Right renal cortex interstitium (tissue), 3 donors: ENCODE measurements around the gene OSTM1. TPM values are rescaled to one million over a fixed set of nuclear protein-coding genes. Genes with fewer than 3 reads are reported as not detected.
"Not testable (repeated sequence)": the region's sequence is repeated elsewhere in the genome, so short reads cannot be mapped to it uniquely, and the experiment has no call there.

Experiments
- DNase-seq, 3 donors: peaks; one replicate each; pipeline ENCODE4 v3.0.0-alpha.2; 2013; ENCODE audit warnings: low read depth in 3 of 3, low spot score in 2 of 3
- polyA plus RNA-seq, 3 donors: library from polyadenylated mRNA; unstranded; fragments of 120-200 nt; gene quantifications; one replicate each; pipeline ENCODE4 v1.2.1, GENCODE V29; 2013; ENCODE audit not compliant: insufficient read length in 3 of 3

OSTM1 gene
- polyA plus RNA-seq, 3 donors, result 31.4 to 37.5 (median 31.9) TPM

DNA sequence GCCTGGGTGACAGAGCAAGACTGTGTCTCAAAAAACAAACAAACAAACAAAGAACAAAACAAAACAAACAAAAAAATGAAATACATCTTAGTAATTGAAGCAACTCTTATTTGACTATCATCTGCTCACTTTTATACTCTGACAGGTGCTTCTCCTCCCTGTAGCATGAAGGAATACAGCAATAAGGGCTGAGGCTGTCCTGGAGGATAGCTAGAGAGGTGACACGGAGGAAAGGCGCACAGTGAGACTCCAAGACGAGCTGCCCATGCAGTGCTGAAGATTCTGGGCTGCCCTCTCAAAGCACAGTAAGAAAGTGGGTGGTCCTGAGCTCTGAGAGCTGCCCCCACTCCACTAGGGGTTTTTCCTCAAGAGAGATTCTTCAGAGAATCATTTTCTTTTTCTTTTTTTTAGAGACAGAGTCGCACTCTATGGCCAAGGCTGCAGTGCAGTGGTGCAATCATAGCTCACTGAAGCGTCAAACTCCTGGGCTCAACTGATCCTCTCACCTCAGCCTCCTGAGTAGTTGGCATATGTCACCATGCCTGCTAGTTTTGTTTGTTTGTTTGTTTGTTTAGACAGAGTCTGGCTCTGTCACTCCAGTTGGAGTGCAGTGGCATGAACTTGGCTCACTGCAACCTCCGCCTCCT lies 50.0 kb downstream of the OSTM1 start:
- DNase-seq, result no peak

DNA sequence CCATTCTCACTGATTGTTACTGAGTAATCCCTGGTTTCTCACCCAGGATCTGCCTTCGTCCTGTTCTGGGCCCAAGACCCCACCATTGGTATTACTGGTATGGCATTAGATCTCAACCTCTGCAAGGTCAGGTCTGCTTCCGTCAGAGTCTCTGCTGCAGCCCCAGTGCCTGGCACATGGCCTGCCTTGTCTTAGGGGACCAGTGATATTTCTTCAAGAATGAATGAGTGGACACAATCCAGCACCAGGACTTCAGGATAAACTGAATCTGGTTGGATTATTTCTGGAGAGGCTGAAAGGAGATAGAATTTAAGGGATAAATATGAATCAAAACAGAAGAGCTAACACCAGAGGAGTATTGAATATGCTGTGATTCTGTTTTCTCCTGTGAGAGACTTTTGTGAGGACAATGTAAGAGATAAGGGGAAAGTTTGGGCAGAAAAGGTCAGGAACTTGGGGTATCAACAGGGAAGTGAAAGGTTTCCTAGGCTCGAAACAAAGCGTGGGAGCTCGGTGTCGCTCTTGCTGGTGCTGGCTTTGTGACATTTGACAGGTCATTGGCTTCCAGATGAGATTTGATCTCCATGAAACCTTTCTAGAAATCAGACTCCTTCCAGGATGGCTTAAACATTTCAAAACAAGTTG lies 53.9 kb downstream of the OSTM1 start:
- no peak for DNase-seq

DNA sequence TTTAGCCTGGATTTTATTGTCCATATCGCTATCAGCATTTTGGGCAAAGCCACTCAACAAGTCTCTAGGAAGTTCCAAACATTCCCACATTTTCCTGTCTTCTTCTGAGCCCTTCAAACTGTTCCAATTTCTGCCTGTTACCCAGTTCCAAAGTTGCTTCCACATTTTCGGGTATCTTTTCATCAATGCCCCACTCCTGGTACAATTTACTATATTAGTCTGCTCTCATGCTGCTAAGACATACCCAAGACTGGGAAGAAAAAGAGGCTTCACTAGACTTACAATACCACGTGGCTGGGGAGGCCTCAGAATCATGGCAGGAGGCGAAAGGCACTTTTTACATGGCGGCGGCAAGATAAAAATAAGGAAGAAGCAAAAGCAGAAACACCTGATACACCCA lies 58.3 kb downstream of the OSTM1 start:
- not testable (repeated sequence) for DNase-seq

DNA sequence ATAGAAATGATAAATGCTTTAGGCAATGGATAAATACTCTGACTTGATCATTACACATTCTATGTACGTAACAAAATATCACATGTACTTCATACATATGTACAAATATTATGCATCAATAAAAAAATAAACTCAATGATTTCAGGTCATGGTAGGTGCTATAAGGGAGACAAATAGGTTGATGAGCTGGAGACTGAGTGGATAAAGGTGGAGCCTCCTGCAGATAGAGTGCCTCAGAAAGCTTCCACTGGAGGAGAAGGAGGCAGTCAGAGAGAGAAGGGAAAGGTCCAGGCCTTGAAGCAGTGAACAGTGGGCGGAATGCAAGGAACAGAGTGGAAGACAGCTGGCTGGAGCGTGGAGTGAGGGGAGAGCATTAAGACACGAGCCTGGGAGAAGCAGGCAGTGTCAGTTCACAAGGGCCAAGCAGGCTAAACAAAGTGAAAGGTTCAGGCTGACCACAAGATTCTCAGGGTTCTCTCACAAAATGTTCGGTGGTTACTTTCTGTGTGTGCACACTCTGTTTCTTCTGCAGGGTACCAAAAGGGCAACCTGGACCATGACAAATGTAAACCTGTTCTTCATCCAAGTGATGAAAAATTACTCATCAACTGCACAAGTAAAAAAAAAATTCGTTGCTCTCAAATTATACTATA lies 60.6 kb downstream of the OSTM1 start:
- no peak for DNase-seq

DNA sequence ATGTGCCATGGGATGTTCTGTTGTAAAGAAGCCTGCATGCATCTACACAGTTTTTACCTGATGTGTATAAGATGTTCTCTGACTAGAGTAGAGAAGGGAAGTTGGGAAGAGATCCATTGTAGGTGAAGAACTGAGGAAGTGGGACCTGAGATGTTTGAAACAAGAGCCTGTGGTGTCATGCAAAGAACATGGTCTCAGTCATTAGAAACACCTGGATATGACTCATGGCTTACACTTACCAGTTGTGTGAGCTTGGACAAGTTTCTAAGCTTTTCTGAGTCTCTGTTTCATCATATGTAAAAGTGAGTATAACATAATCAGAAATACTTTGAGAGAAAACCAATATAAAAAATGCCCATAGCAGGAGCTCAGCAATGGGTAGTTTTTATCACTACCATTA lies 64.6 kb downstream of the OSTM1 start:
- DNase-seq, result no peak

DNA sequence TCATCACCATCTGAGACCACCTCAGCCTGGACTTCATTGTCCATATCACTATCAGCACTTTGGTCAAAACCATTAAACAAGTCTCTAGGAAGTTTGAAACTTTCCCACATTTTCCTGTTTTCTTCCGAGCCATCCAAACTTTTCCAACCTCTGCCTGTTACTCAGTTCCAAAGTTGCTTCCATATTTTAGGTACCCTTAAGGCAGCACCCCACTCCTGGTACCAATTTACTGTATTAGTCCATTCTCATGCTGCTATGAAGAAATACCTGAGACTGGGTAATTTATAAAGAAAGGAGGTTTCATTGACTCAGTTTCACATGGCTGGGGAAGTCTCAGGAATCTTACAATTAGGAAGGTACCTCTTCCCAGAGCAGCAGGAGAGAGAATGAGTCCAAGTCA lies 65.3 kb downstream of the OSTM1 start:
- not testable (repeated sequence) for DNase-seq

DNA sequence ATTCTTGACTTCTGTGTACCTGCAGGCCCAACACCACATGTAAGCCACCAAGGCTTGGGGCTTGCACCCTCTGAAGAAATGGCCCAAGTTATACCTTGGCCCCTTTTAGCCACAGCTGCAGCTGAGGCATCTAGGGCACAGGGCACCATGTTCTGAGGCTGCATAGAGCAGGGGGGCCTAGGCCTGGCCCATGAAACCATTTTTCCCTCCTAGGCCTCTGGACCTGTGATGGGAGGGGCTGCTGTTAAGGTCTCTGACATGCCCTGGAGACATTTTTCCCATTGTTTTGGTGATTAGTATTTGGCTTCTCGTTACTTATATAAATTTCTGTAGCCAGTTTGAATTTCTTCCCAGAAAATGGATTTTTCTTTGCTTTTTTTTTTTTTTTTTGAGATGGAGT lies 66.2 kb downstream of the OSTM1 start:
- no peak for DNase-seq

DNA sequence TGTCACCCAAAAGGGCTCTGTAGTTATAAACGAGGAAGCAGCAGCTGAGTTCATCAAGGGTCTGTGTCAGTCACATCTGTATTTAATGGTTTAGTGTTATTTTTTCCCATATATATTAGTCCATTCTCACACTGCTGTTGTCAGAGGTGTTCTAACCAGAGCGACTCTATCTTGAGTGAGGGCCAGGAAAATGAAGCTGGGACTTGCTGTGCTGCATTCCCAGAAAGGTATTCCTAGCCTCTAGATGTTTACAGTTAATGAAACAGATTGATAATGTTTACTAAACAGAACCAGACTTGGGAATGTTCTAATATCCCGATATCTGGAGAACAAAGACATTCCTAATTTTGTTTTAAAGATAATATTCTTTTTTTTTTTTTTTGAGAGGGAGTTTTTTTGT lies 68.6 kb downstream of the OSTM1 start:
- no peak for DNase-seq

DNA sequence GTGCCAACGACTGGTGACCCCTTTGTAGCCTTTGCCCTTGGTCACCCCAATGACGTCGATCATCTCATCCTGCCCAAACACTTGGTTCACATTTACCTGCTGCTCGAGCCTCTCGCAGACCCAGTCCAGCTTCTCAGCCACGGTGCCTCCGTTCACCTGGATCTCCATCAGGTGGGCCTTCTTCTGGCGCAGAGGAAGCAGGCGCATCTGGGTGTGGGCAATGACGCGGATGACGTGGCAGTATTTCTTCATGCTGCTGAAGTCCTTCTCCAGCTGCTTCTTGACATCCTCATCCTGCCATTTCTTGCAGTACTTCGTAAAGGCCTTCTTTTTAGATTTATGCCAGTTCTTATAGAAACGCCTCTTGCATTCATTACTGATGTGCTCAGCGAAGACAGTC lies 69.7 kb downstream of the OSTM1 start:
- DNase-seq, result no peak

DNA sequence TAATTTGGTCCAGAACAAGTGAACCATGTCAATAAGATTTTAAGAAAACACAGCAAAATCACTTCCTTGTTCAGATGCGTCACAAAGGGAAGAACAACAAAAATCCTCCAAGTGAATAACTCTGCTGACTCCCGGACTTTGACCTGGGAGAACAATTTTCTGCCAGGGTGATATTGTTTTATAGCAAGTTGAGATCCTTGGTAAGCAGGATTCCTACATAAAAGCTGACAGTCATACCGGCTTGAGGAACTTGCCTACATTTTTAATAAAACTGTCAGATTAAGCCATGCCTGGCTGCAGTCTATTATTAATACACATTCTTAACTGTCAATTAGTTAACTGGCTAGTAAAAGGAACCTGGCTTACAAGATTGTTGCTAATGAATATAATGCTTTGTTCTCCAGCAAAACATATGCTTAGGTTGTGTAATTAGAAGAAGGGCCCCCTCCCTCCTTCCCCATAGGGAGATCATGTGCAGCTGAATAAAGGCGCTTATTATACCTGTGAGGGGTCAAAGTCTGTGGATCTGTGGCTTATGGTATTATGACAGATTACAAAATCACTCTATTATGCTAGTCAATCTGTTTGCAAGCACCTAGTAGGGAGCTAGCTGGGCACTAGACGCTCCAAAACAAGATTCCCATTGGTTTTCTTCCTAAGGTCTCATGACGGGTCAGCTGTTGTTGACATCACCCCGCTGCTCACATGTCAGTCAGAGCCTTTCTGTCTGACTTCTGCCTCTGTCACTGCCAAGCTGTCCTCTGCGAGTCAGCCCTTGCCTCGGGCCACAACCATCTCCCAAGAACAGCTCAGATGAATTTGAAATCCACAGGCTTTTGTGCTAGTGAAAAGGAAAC lies 71.9 kb downstream of the OSTM1 start:
- no peak for DNase-seq

DNA sequence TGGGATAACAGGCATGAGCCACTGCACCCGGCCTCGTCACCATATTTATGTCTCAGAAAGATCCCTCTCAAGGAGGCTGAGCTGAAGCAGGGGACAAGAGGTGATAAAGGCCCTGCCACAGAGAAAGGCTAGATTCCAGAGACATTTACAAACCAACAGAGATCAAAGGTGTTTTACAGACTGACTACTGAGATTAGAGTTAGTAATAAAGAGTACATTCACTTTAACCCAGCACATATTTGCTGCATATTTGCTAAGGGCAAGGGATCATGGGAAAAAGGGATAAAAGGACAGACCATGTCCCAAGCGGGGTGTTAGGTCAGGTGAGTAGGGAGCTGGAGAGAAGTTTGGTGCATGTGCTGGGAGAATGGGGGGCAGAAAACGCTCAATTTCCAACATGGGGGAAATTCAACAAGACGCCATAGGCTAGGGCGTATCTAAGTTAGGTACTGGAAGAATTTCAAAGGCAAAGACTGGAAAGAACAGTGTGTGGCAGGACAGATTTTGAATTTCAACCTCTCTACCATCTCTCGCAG lies 72.8 kb downstream of the OSTM1 start:
- no peak for DNase-seq

DNA sequence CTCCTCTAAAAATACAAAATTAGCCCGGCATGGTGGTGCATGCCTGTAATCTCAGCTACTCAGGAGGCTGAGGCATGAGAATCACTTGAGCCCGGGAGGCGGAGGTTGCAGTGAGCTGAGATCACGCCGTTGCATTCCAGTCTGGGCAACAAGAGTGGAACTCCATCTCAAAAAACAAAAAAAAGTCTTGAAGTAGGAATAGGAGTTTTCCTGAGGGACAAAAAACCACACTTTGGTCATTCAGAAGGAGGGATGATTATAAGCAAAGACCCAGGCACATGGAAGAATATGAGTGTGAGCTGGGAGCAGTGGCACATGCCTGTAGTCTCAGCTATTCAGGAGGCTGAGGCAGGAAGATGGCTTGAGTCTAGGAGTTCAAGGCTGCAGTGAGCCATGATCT lies 74.3 kb downstream of the OSTM1 start:
- not testable (repeated sequence) for DNase-seq

DNA sequence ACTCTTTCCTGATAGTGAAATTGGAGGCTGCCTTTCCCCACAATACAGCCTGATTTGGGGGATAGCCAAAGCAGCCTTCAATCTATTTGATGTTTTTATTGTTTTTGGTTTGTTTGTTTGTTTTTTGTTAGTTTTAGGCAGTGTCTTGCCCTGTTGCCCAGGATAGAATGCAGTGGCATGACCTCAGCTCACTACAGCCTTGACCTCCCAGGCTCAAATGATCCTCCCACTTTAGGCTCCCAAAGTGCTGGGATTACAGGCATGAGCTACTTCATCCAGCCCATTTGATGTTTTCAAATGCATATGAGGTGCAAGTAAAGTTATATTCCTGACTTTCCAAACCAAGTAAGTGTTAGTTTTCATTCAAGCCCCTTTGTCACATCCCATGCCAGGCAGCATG lies 75.2 kb downstream of the OSTM1 start:
- no peak for DNase-seq

DNA sequence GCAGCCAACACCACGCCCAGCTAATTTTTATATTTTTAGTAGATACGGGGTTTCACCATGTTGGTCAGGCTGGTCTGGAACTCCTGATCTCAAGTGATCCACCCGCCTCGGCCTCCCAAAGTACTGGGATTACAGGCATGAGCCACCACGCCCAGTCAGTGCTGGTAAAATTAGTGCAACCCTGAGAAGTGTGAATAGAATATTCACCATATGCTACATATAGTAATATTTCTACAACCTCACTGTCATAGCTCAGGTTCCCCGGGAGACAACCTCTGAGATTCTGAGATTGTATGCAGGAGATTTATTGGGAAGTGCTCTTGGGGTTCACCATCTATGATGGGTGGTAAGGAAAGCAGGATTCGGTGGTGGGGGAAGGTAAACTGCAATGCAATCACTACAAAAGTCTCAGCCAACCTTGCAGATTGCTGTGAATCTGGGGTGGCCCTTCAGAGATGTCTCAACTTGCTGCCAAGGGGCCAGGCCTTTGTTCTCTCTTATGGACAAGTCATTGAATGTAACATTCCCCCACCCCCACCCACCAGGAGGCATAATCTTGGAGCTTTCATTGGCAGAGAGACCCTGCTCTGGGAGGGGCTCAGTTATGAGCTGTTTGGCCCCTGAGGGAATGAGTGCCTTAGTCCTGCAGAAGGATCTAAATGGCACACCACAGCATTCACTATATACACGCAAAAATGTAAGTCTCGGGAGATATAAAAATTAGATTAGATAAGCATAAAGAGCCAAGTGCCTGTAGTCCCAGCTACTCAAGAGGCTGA lies 82.6 kb downstream of the OSTM1 start:
- no peak for DNase-seq

Other genes starting within 250 kb of the OSTM1 start
- gene SEC63, start 116.5 kb downstream of the OSTM1 start, polyA plus RNA-seq, result 100 to 1,000 TPM; 110 to 123 (median 118) TPM
- gene NR2E1, start 91.3 kb upstream of the OSTM1 start, polyA plus RNA-seq, result not detected
- 100 to 1,000 TPM; 238 to 256 (median 248) TPM for gene SNX3, start 186.3 kb upstream of the OSTM1 start, polyA plus RNA-seq
- gene AFG1L, start 220.3 kb upstream of the OSTM1 start, polyA plus RNA-seq, result 10 to 100 TPM in 1 of 3 donors, 1 to 10 TPM in 2; 7.5 to 10.2 (median 7.5) TPM